ENCODE results near the gene TBC1D1.

TBC1D1 gene

GRCh38 chr4:38062088-38062775 lies 171.3 kb downstream of the TBC1D1 start (continued):
- TF ChIP-seq ZNF654 (tag by site-specific recombination; IDR thresholded peaks at IDR 0.05; ENCODE audit: low read depth) (peak; percentile 94), ZNF768 (tag by site-specific recombination; IDR thresholded peaks at IDR 0.05) (no peak), ZNF670 (tag by site-specific recombination; IDR thresholded peaks at IDR 0.05; ENCODE audit: low read depth) (no peak), HOXA7 (CRISPR knock-in tag; IDR thresholded peaks at IDR 0.05; ENCODE audit: borderline replicate concordance) (no peak), ZBTB44 (tag by site-specific recombination; IDR thresholded peaks at IDR 0.05) (no peak), ZNF394 (tag by site-specific recombination; IDR thresholded peaks at IDR 0.05; ENCODE audit: borderline replicate concordance) (no peak), ZNF274 (IDR thresholded peaks at IDR 0.05; ENCODE audit: low read length) (no peak), ZNF274 (tag by site-specific recombination; IDR thresholded peaks at IDR 0.05; ENCODE audit: borderline replicate concordance) (no peak), ZNF114 (tag by site-specific recombination; IDR thresholded peaks at IDR 0.05) (no peak), GLI2 (tag by site-specific recombination; IDR thresholded peaks at IDR 0.05; ENCODE audit: borderline replicate concordance, low read depth) (no peak), ZNF214 (tag by site-specific recombination; IDR thresholded peaks at IDR 0.05; ENCODE audit: borderline replicate concordance) (no peak), KLF8 (tag by site-specific recombination; IDR thresholded peaks at IDR 0.05) (no peak), ZNF701 (tag by site-specific recombination; IDR thresholded peaks at IDR 0.05) (no peak), ZNF10 (tag by site-specific recombination; IDR thresholded peaks at IDR 0.05) (no peak), ZFP69B (tag by site-specific recombination; IDR thresholded peaks at IDR 0.05) (no peak), ZNF324 (tag by site-specific recombination; IDR thresholded peaks at IDR 0.05) (no peak), BCL6B (tag by site-specific recombination; IDR thresholded peaks at IDR 0.05) (no peak), ZNF600 (tag by site-specific recombination; IDR thresholded peaks at IDR 0.05) (no peak), ZNF843 (tag by site-specific recombination; IDR thresholded peaks at IDR 0.05) (no peak), ZFP37 (tag by site-specific recombination; IDR thresholded peaks at IDR 0.05) (no peak), ZNF423 (tag by site-specific recombination; IDR thresholded peaks at IDR 0.05) (no peak)
- TF ChIP-seq, protein P1, sequence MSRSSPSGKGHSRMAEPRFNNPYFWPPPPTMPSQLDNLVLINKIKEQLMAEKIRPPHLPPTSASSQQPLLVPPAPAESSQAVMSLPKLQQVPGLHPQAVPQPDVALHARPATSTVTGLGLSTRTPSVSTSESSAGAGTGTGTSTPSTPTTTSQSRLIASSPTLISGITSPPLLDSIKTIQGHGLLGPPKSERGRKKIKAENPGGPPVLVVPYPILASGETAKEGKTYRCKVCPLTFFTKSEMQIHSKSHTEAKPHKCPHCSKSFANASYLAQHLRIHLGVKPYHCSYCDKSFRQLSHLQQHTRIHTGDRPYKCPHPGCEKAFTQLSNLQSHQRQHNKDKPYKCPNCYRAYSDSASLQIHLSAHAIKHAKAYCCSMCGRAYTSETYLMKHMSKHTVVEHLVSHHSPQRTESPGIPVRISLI (tag by site-specific recombination; IDR thresholded peaks at IDR 0.05) = peak; percentile 80
- TF ChIP-seq, protein P2, sequence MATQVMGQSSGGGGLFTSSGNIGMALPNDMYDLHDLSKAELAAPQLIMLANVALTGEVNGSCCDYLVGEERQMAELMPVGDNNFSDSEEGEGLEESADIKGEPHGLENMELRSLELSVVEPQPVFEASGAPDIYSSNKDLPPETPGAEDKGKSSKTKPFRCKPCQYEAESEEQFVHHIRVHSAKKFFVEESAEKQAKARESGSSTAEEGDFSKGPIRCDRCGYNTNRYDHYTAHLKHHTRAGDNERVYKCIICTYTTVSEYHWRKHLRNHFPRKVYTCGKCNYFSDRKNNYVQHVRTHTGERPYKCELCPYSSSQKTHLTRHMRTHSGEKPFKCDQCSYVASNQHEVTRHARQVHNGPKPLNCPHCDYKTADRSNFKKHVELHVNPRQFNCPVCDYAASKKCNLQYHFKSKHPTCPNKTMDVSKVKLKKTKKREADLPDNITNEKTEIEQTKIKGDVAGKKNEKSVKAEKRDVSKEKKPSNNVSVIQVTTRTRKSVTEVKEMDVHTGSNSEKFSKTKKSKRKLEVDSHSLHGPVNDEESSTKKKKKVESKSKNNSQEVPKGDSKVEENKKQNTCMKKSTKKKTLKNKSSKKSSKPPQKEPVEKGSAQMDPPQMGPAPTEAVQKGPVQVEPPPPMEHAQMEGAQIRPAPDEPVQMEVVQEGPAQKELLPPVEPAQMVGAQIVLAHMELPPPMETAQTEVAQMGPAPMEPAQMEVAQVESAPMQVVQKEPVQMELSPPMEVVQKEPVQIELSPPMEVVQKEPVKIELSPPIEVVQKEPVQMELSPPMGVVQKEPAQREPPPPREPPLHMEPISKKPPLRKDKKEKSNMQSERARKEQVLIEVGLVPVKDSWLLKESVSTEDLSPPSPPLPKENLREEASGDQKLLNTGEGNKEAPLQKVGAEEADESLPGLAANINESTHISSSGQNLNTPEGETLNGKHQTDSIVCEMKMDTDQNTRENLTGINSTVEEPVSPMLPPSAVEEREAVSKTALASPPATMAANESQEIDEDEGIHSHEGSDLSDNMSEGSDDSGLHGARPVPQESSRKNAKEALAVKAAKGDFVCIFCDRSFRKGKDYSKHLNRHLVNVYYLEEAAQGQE (tag by site-specific recombination; IDR thresholded peaks at IDR 0.05) = no peak
